HT-29 (cell line): ENCODE data around the gene TUBGCP3. TPM values are rescaled to one million over a fixed set of nuclear protein-coding genes. Genes with fewer than 3 reads are reported as not detected.
"Not testable (repeated sequence)": the region's sequence is repeated elsewhere in the genome, so short reads cannot be mapped to it uniquely, and the experiment has no call there.

Source experiments
- DNase-seq: peaks from one replicate; pipeline ENCODE4 v3.0.0-alpha.2; 2015; ENCODE audit warnings: low spot score
- total RNA-seq: library from RNA; depleted of rRNA; stranded (reverse); fragments of >200 nt; shearing (Covaris generic); gene quantifications from 2 replicates; pipeline ENCODE4 v1.2.3, GENCODE V29; 2014; rRNA removed

TUBGCP3 gene
- total RNA-seq: 42.4 and 42.6 TPM in 2 replicates

- peak; percentile 95 for DNase-seq
Measured at GRCh38 chr13:112587764-112588489, at the start of gene TUBGCP3. TUBGCP3 (minus strand) TSS chr13:112588153; CDS start chr13:112587980, 173 bp downstream.

GRCh38 chr13:112637017-112637801, 49.3 kb upstream of the TUBGCP3 start:
- DNase-seq: no peak

GRCh38 chr13:112636401-112636975, 48.5 kb upstream of the TUBGCP3 start:
- DNase-seq: no peak

GRCh38 chr13:112635323-112635722, 47.4 kb upstream of the TUBGCP3 start:
- DNase-seq: no peak

GRCh38 chr13:112634102-112634501, 46.1 kb upstream of the TUBGCP3 start:
- no peak for DNase-seq

- not testable (repeated sequence) for DNase-seq
Measured at GRCh38 chr13:112630226-112630625, 42.3 kb upstream of the TUBGCP3 start.

- DNase-seq: no peak
Measured at GRCh38 chr13:112629161-112629560, 41.2 kb upstream of the TUBGCP3 start.

GRCh38 chr13:112627613-112628012, 39.7 kb upstream of the TUBGCP3 start:
- not testable (repeated sequence) for DNase-seq

- no peak for DNase-seq
Measured at GRCh38 chr13:112627161-112627560, 39.2 kb upstream of the TUBGCP3 start.

- DNase-seq: no peak
Measured at GRCh38 chr13:112626761-112627160, 38.8 kb upstream of the TUBGCP3 start.

- no peak for DNase-seq
Measured at GRCh38 chr13:112626124-112626523, 38.2 kb upstream of the TUBGCP3 start.

- DNase-seq: no peak
Measured at GRCh38 chr13:112625698-112626097, 37.7 kb upstream of the TUBGCP3 start.

GRCh38 chr13:112624602-112625430, 36.9 kb upstream of the TUBGCP3 start:
- no peak for DNase-seq

- DNase-seq: no peak
Measured at GRCh38 chr13:112624040-112624439, 36.1 kb upstream of the TUBGCP3 start.

GRCh38 chr13:112623051-112623711, 35.2 kb upstream of the TUBGCP3 start:
- no peak for DNase-seq

- DNase-seq: no peak
Measured at GRCh38 chr13:112622375-112622774, 34.4 kb upstream of the TUBGCP3 start.

GRCh38 chr13:112619730-112620631, 32.0 kb upstream of the TUBGCP3 start:
- DNase-seq: peak; percentile 37

GRCh38 chr13:112618501-112618900, 30.5 kb upstream of the TUBGCP3 start:
- no peak for DNase-seq

GRCh38 chr13:112617754-112618375, 29.9 kb upstream of the TUBGCP3 start:
- DNase-seq: no peak
